Inflammatory macrophage treated with lipopolysaccharide for 4 hours (primary cell): ENCODE measurements around the gene DCUN1D4.
"Not testable (repeated sequence)": the region's sequence is repeated elsewhere in the genome, so short reads cannot be mapped to it uniquely, and the experiment has no call there.

Experiments used
- DNase-seq: peaks from one replicate; pipeline ENCODE4 v3.0.0-alpha.2; 2020

DCUN1D4 gene

DNA sequence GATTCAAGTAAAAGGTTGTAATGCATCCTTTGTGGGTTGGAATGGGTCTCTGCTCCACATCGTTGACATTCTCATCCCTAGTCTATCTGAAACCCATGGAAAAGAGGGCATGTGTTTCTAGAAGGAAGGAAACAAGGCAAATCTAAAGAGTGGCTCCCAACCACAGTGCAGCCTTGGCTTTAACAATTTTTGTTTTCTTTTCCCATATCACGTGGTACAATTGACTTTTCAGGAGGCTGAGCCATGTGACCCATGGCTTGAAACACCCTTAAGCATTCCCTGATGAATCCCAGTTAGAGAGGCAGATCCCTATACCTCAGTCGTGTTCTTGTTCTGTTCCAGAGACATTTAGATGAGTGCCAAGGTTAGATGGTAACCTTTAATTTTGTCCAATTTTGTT, 12.8 kb downstream of the DCUN1D4 start:
- no peak for DNase-seq

- DNase-seq, result no peak
Observed at GRCh38 chr4:51858605-51859202, 15.8 kb downstream of the DCUN1D4 start.

- DNase-seq, result no peak
Observed at GRCh38 chr4:51859476-51860031, 16.6 kb downstream of the DCUN1D4 start.

GRCh38 chr4:51862199-51862598, 19.2 kb downstream of the DCUN1D4 start:
- DNase-seq, result no peak

DNA sequence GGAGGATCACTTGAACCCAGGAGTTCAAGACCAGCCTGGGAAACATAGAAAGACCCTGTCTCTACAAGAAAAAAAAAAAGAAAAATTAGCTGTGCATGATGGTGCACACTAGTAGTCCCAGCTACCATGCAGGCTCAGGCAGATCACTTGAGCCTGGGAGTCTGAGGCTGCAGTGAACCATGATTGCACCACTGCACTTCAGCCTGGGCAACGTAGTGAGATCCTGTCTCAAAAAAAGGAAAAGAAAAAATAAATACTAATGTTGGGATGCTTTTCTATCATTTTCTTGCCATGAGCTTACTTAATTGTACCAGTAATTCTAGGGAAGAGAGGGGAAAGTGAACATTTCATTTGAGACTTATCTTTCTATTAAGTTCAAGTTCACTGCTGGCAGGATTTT, 19.8 kb downstream of the DCUN1D4 start:
- no peak for DNase-seq

DNA sequence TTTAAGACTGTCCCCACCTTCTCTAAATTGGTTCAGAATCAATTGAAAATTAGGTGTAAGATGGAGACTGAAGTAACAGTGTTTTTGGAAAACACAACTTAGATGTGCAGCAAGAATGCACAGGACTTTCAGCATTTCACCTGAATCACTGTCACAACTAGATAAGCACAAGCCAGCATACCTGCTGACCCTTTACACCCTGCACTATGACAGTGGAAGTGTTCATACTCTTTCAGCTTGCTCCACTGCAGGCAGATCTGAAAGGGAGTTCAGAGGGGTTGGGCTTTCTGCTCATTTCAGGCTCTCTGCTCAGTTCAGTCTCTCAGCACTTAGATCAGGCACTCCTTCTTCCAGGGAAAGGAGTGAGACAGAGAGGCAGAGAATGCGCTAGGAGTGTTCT, 22.8 kb downstream of the DCUN1D4 start:
- DNase-seq, result no peak

DNA sequence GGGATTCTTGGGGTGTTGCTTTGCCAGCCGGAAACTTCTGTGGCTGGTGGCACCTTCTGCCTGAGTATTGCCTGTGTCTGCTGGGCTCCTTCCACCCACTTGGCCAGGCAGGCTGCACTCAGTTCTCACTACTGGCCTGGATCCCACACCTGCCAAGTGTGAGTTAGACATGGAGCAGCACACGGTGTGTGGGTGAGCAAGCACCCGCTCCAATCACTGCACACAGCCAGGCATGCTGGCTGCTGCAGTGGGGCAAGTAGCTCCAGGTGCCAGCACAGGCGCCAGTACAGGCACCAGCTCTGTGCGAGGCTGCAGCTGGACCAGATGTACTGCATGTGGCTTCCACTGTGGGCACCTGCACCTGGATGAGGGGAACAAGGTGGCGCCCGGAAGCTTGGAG, 23.9 kb downstream of the DCUN1D4 start:
- no peak for DNase-seq

DNA sequence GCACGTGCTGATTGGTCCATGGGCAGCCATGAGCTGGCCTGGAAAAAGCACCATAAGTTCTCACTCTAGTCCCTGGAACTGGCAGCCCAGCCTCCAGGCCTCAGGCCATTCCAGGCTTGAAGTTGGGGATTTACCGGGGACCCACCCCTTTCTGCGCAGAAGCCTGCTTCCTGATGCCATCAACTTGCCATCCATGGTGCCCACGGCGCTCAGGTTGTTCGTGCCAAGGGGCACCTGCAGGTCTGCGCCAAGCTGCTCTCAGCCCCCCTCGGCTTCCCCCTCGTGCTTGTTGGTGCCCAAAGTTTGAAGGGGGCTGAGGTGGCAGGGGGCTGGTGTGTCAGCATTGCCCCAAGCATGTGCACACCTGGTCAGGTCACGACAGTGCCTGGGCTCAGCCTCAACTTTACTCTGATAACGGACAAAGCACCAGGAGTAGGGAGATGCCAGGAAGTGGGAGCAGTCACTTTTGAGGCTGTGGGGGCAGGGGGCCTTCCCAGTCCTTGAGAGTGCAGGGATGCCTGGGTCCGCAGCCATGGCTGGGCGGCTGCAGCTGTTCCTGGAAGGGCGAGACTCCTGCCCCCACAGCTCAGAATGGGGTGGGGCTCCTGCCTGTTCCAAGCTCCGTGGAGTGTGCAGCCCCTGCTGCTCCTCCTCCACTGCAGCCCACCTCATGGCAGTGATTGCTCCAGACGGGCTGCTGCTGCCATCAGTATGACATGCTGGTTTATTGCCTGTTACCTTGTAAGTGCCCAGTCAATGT, 24.9 kb downstream of the DCUN1D4 start:
- no peak for DNase-seq

DNA sequence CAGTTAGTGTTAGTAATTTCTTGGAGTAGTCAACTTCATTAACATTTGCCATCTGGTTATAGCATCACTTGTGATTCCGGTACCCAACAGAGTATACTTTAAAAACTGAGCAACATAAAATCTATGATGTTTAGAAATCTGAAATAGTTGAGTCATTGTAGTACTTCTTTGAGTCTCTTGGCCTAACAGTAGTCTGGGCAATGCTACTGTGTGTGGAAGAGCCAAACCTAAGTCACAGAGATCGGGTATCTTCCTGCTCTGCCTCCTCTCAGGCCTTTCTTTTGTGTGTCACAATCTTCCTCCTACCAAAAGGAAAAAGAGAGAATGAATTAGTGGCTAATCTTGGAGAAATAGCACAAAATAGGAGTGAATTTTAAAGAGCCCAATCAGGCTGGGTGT, 25.5 kb downstream of the DCUN1D4 start:
- DNase-seq, result no peak

- no peak for DNase-seq
Observed at GRCh38 chr4:51870441-51871188, 27.7 kb downstream of the DCUN1D4 start.

DNA sequence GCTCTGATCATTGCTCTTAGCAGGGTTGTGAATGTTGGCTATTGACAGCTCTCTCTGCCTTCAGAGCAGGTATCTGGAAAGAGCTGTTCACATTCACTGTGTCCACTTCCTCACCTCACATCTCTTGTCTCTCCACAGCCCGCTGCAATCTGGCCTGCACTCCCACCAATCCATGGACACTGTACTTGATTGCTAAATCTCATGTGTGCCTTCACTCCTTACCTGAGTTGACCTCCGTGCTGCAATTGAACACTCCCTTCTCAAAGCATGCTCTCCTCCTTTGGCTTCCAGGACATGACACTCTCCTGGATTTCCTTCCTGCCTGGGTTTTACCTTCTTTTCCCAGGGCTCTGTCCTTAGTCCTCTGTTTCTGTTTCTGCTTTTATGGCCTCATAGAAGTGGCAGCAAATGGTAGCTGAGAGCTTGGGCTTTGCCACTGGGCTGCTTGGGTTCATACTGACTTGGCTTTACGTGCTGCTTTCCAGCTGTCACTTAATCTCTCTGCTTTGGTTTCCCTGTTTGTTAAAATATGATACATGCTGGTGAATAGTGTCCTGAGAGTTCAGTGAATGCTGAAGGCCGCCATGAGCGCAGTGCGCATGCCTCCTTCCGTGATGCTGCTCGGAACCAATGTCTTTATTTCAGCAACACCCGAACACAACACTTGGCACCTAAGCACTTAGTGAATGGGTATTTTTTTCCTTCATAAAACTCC, 29.5 kb downstream of the DCUN1D4 start:
- DNase-seq, result no peak

GRCh38 chr4:51874551-51874950, 31.6 kb downstream of the DCUN1D4 start:
- no peak for DNase-seq

- no peak for DNase-seq
Observed at GRCh38 chr4:51878431-51878830, 35.5 kb downstream of the DCUN1D4 start.

DNA sequence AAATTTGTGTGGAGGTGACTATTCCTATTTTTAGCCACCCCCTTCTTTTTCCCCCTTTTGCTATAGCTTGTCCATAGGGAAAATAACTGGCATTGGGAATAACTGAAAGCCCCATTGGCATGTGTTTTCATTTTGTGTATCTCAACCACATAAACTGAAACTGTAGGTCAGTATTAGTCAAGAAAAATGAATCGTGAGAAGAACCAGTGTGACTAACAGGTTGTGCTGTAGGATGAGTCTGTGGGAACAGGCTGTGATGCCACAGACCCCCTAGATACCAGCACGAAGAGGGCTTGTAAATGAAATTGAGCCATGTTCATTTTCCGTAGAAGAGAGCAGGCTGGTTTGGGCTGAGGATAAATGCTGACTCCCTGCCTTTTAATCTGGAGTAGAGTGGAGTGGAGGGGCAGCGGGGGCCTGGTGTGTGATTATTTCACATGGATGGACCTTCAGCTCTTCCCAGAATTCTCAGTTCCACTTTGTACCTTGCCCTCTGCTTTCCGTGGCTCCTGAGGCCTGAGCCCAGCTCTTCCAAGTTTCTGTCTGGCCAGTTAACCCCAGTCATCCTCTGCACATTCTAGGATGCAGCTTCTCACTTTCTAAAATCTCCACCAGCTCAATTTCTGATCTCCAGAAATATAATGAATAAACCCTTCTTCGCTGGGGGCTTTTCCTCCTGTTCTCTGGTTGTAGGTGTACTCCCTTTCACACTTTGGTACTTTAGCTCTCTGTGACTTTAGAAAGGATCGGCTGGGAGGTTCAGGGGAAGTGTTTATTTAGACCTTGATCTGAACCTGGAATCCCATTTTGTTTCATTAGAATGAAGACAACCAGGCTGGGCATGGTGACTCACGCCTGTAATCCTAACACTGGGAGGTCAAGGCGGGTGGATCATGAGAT, 37.3 kb downstream of the DCUN1D4 start:
- no peak for DNase-seq

DNA sequence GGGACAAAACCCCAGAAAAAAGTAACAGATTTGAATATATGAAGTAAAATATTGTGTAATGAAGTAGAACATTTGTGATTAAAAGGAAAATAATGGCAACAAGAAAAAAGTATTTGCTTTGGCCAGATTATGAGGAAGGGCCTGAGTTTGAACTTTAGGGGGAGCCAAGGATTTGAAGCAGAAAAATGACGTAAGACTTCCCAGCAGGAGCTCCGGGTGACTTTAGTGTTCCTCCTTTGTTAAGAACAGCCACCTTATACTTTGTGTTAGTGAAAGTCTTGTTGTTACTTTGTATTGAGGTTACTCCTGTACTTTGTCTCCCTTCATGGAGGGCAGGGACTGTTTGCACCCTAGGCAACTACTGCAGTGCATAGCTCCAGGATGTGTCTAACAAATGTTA, 41.1 kb downstream of the DCUN1D4 start:
- no peak for DNase-seq

GRCh38 chr4:51884606-51885005, 41.7 kb downstream of the DCUN1D4 start:
- no peak for DNase-seq

- peak; percentile 17 for DNase-seq
Observed at GRCh38 chr4:51885363-51885762, 42.4 kb downstream of the DCUN1D4 start.

GRCh38 chr4:51890760-51891159, 47.8 kb downstream of the DCUN1D4 start:
- no peak for DNase-seq

GRCh38 chr4:51893402-51893801, 50.4 kb downstream of the DCUN1D4 start:
- DNase-seq, result not testable (repeated sequence)

DNA sequence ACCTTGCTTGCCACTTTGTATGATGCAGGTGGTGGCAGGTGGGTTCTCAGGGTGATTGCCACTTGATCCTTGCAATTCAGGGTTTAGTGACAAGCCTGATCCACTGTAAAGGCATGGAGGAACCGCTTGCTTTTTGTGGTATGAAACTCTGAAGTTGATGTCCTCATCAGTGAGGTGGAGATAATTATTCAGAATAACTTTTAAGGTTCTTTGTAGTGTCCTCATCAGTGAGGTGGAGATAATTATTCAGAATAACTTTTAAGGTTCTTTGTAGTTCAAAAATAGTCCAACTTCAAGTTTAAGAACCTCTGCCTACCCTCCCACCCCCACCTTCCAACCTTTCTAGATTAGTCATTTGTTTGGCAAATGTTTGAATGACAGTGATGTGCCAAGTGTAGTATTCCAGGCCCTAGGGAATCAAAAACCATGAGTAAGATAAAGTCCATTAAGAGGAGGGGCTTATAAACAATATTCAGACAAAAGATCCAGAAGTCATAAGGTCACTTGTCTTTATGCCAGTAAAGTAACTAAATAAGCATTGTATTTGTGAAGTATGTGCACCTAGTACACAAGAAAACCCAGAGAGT, 51.2 kb downstream of the DCUN1D4 start:
- no peak for DNase-seq

- DNase-seq, result no peak
Observed at GRCh38 chr4:51895158-51895557, 52.2 kb downstream of the DCUN1D4 start.
